ENCODE measurements around the gene SLX9. TPM values are rescaled to one million over a fixed set of nuclear protein-coding genes. Genes with fewer than 3 reads are reported as not detected.

The SLX9 gene
- total RNA-seq, 1 experiment from 2014 or later, result 74.3 TPM

GRCh38 chr21:44926331-44927101, 13.3 kb upstream of the SLX9 start:
- Histone ChIP-seq H3K56ac (ENCODE audit: insufficient read length, low read depth, low read length) (no peak overlapping the region), H4K8ac (replicated peaks; ENCODE audit: insufficient read length, low read depth, low read length) (no peak overlapping the region), H3K23ac (ENCODE audit: insufficient read length, low read depth, low read length) (no peak overlapping the region), H2AFZ (ENCODE audit: low read length) (no peak overlapping the region), H3K27me3 (ENCODE audit: insufficient read depth, low read length) (peaks cover 44% of the 10 kb centered on the region; the same call in 1 of the 2 replicates), H3K79me1 (ENCODE audit: insufficient read depth, low read depth, low read length, poor library complexity, severe bottlenecking) (no peaks in the 10 kb centered on the region), H3K4me1 (ENCODE audit: insufficient read depth, low read length) (peaks cover 3% of the 10 kb centered on the region; the same call in 1 of the 2 replicates), H3K4me2 (ENCODE audit: insufficient read depth, insufficient read length, low read length) (no peak overlapping the region), H2AK5ac (ENCODE audit: insufficient read length, low read length) (no peak overlapping the region), H2BK20ac (ENCODE audit: low read depth, low read length, poor library complexity, severe bottlenecking) (no peak overlapping the region), H3K9ac (ENCODE audit: extremely low read depth, insufficient read length, low read length) (no peak overlapping the region), H2BK120ac (ENCODE audit: low read depth, low read length, poor library complexity, severe bottlenecking) (no peak overlapping the region), H4K5ac (ENCODE audit: insufficient read length, low read depth, low read length) (no peak overlapping the region), H2BK15ac (ENCODE audit: low read depth, low read length) (no peak overlapping the region), H3T11ph (ENCODE audit: low read length) (no peak overlapping the region), H2BK5ac (ENCODE audit: insufficient read length, low read length) (no peak overlapping the region), H2BK12ac (ENCODE audit: insufficient read length, low read depth, low read length) (no peak overlapping the region), H3K4ac (ENCODE audit: low read depth, low read length) (no peak overlapping the region), H4K20me1 (ENCODE audit: control insufficient read depth, insufficient read depth, insufficient read length) (no peaks in the 10 kb centered on the region), H3K27ac (ENCODE audit: insufficient read length, low read depth, low read length) (no peak overlapping the region), H3K79me2 (ENCODE audit: insufficient read depth, low read length) (no peaks in the 10 kb centered on the region), H4K91ac (ENCODE audit: insufficient read length, low read depth, low read length) (no peak overlapping the region), H3K14ac (ENCODE audit: insufficient read depth, low read length) (no peak overlapping the region; the same call in 1 of the 2 replicates), H3K23me2 (ENCODE audit: insufficient read length, low read depth, low read length, poor library complexity, severe bottlenecking) (peaks cover 4% of the 10 kb centered on the region), H3K9me3 (ENCODE audit: control insufficient read depth, low read depth, low read length) (no peaks in the 10 kb centered on the region), H3K18ac (ENCODE audit: insufficient read length, low read depth, low read length) (no peak overlapping the region)
- no peak for TF ChIP-seq CTCF (conservative IDR thresholded peaks at IDR 0.05)
- Mint-ChIP-seq H3K36me3 (ENCODE audit: insufficient read depth in 1 of 3, low read depth in 3 of 3) (no peaks in the 10 kb centered on the region; a peak in 1 of 7 replicates), H3K27ac (no peak overlapping the region), H3K4me1 (peaks cover 38 to 49% of the 10 kb centered on the region in 2 experiments), H3K27me3 (ENCODE audit: low read depth) (peaks cover 68% of the 10 kb centered on the region), H3K4me3 (peak overlapping the region in 1 of 2 experiments; percentile 60; a peak in 2 of 5 replicates), H3K9me3 (peaks cover 2% of the 10 kb centered on the region in 2 experiments; a peak in 1 of 5 replicates)
- DNase-seq, result no peak
- WGBS (ENCODE audit: extremely low coverage, insufficient read length, low lambda C conversion rate), result no CpG with 5 or more reads among the region's 24 CpGs
